ENCODE data around the gene SPAG16.

SPAG16 gene

GRCh38 chr2:214103276-214104001 lies 819.2 kb downstream of the SPAG16 start:
- no peak for DNase-seq

- no peak for DNase-seq
Measured at GRCh38 chr2:214104219-214104618, 820.0 kb downstream of the SPAG16 start.

GRCh38 chr2:214104967-214105366 lies 820.7 kb downstream of the SPAG16 start:
- no peak for DNase-seq

- DNase-seq = no peak
Measured at GRCh38 chr2:214107726-214108125, 823.5 kb downstream of the SPAG16 start.

- no peak for DNase-seq
Measured at GRCh38 chr2:214108598-214108997, 824.3 kb downstream of the SPAG16 start.

- DNase-seq = no peak
Measured at GRCh38 chr2:214117054-214117453, 832.8 kb downstream of the SPAG16 start.

- no peak for DNase-seq
Measured at GRCh38 chr2:214126135-214126534, 841.9 kb downstream of the SPAG16 start.

GRCh38 chr2:214127170-214127569 lies 842.9 kb downstream of the SPAG16 start:
- no peak for DNase-seq

GRCh38 chr2:214127571-214127970 lies 843.3 kb downstream of the SPAG16 start:
- DNase-seq = no peak

- no peak for DNase-seq
Measured at GRCh38 chr2:214128040-214128439, 843.8 kb downstream of the SPAG16 start.

GRCh38 chr2:214130114-214130513 lies 845.9 kb downstream of the SPAG16 start:
- no peak for DNase-seq

- no peak for DNase-seq
Measured at GRCh38 chr2:214135966-214136365, 851.7 kb downstream of the SPAG16 start.

- DNase-seq = no peak
Measured at GRCh38 chr2:214138779-214139178, 854.5 kb downstream of the SPAG16 start.

- no peak for DNase-seq
Measured at GRCh38 chr2:214139630-214140284, 855.5 kb downstream of the SPAG16 start.

GRCh38 chr2:214156971-214157370 lies 872.7 kb downstream of the SPAG16 start:
- no peak for DNase-seq

GRCh38 chr2:214158851-214159250 lies 874.6 kb downstream of the SPAG16 start:
- DNase-seq = no peak

- no peak for DNase-seq
Measured at GRCh38 chr2:214169281-214169680, 885.0 kb downstream of the SPAG16 start.

- no peak for DNase-seq
Measured at GRCh38 chr2:214169736-214170135, 885.5 kb downstream of the SPAG16 start.

GRCh38 chr2:214174563-214174962 lies 890.3 kb downstream of the SPAG16 start:
- DNase-seq = no peak

GRCh38 chr2:214180071-214180470 lies 895.8 kb downstream of the SPAG16 start:
- DNase-seq = no peak

GRCh38 chr2:214180686-214181085 lies 896.4 kb downstream of the SPAG16 start:
- no peak for DNase-seq

- no peak for DNase-seq
Measured at GRCh38 chr2:214184461-214184860, 900.2 kb downstream of the SPAG16 start.

- no peak for DNase-seq
Measured at GRCh38 chr2:214185546-214185945, 901.3 kb downstream of the SPAG16 start.

- no peak for DNase-seq
Measured at GRCh38 chr2:214192711-214193110, 908.4 kb downstream of the SPAG16 start.

- DNase-seq = no peak
Measured at GRCh38 chr2:214193943-214194342, 909.7 kb downstream of the SPAG16 start.

Measured in retina (tissue), 1 donor.